DND-41 (cell line): ENCODE measurements around the gene HILPDA.
"Not testable (repeated sequence)": the region's sequence is repeated elsewhere in the genome, so short reads cannot be mapped to it uniquely, and the experiment has no call there.

ENCODE experiments used
- CTCF ChIP-seq: IDR thresholded peaks from 2 replicates; pipeline ENCODE4 v1.5.1; 2012; ENCODE audit warnings: borderline replicate concordance, low read length, moderate library complexity, mild to moderate bottlenecking; ENCODE audit not compliant: poor library complexity, severe bottlenecking; ENCODE audit errors: extremely low read depth
- EZH2 ChIP-seq: IDR thresholded peaks from 3 replicates; pipeline ENCODE4 v1.6.1; 2012; ENCODE audit warnings: borderline replicate concordance, low read depth, mild to moderate bottlenecking, moderate library complexity, low read length, inconsistent platforms; ENCODE audit not compliant: severe bottlenecking

GRCh38 chr7:128476402-128477335, 21.0 kb downstream of the HILPDA start, which contains the start of gene METTL2B:
- peak; percentile 64 for TF ChIP-seq CTCF
- TF ChIP-seq EZH2 = not testable (repeated sequence)
